CD14-positive monocyte (primary cell): ENCODE results near the gene PYCARD. TPM values are rescaled to one million over a fixed set of nuclear protein-coding genes. Genes with fewer than 3 reads are reported as not detected.

ENCODE experiments used
- DNase-seq, 3 donors: peaks; one replicate each; pipeline ENCODE4 v3.0.0-alpha.2; 2011 to 2022
- H2AFZ ChIP-seq: 2 replicates; pipeline ENCODE4 v1.6.0; 2012; ENCODE audit warnings: mild to moderate bottlenecking, low read depth, low read length, inconsistent platforms; ENCODE audit not compliant: insufficient read depth, poor library complexity, severe bottlenecking
- H3K27ac ChIP-seq, 2 donors: 1 replicate in 1 of 2; 2 replicates in 1 of 2; pipeline ENCODE4 v1.5.1; 2012 to 2013; ENCODE audit warnings: low read length in 2 of 2, control low read depth in 1 of 2, inconsistent platforms in 1 of 2, low read depth in 1 of 2, mild to moderate bottlenecking in 1 of 2
- H3K27me3 ChIP-seq, 2 donors: one replicate each; pipeline versions ENCODE4 v1.6.0 to v1.6.1; 2011 to 2013; ENCODE audit warnings: low read length in 2 of 2; ENCODE audit not compliant: control insufficient read depth in 2 of 2, insufficient read depth in 2 of 2
- H3K36me3 ChIP-seq, 2 donors: replicated peaks in 1 of 2; 1 replicate in 1 of 2; 2 replicates in 1 of 2; pipeline versions ENCODE4 v1.5.1 to v1.6.1; 2012 to 2013; ENCODE audit warnings: low read length in 2 of 2, control low read depth in 1 of 2, inconsistent platforms in 1 of 2, mild to moderate bottlenecking in 1 of 2; ENCODE audit not compliant: insufficient read depth in 2 of 2, control insufficient read depth in 1 of 2
- H3K4me1 ChIP-seq, 2 donors: 1 replicate in 1 of 2; 2 replicates in 1 of 2; pipeline versions ENCODE4 v1.5.1 to v1.6.1; 2012 to 2013; ENCODE audit warnings: low read length in 2 of 2, control low read depth in 1 of 2, inconsistent platforms in 1 of 2, mild to moderate bottlenecking in 1 of 2, moderate library complexity in 1 of 2; ENCODE audit not compliant: insufficient read depth in 2 of 2, control insufficient read depth in 1 of 2
- H3K4me2 ChIP-seq: replicated peaks from 2 replicates; pipeline ENCODE3; 2012; ENCODE audit warnings: low read length, moderate library complexity, mild to moderate bottlenecking; ENCODE audit not compliant: poor library complexity, severe bottlenecking; ENCODE audit errors: extremely low read depth
- H3K4me3 ChIP-seq, 3 experiments: fragments of 200-600 bp in 1 of 3; sonication (generic) in 1 of 3; replicated peaks in 1 of 3; 1 replicate in 2 of 3; 2 replicates in 1 of 3; pipeline ENCODE4 v1.5.1; 2011 to 2013; ENCODE audit warnings: low read length in 3 of 3, mild to moderate bottlenecking in 3 of 3, control low read depth in 2 of 3, low read depth in 2 of 3, inconsistent platforms in 1 of 3, moderate library complexity in 1 of 3
- H3K79me2 ChIP-seq: 2 replicates; pipeline ENCODE4 v1.6.0; 2012; ENCODE audit warnings: mild to moderate bottlenecking, control low read depth, inconsistent platforms, low read length, moderate library complexity; ENCODE audit not compliant: insufficient read depth
- H3K9ac ChIP-seq: 2 replicates; pipeline ENCODE4 v1.6.0; 2017; ENCODE audit warnings: low read length, mild to moderate bottlenecking; ENCODE audit not compliant: insufficient read depth, poor library complexity, severe bottlenecking
- H3K9me3 ChIP-seq, 2 donors: replicated peaks in 1 of 2; 1 replicate in 1 of 2; 2 replicates in 1 of 2; pipeline versions ENCODE4 v1.5.1 to v1.6.1; 2012 to 2013; ENCODE audit warnings: low read length in 2 of 2, control low read depth in 1 of 2; ENCODE audit not compliant: control insufficient read depth in 1 of 2, insufficient read depth in 1 of 2
- H4K20me1 ChIP-seq: 2 replicates; pipeline ENCODE4 v1.6.0; 2012; ENCODE audit warnings: mild to moderate bottlenecking, low read length, control low read depth, moderate library complexity; ENCODE audit not compliant: insufficient read depth
- H3K27ac Mint-ChIP-seq, 7 donors: one replicate each; pipeline ENCODE4 v1.8.0; 2020; ENCODE audit warnings: mild to moderate bottlenecking in 7 of 7, mixed read lengths in 7 of 7, moderate library complexity in 6 of 7, inconsistent platforms in 2 of 7
- H3K27me3 Mint-ChIP-seq, 3 donors: one replicate each; pipeline ENCODE4 v1.8.0; 2021 to 2022; ENCODE audit warnings: low read depth in 3 of 3, mild to moderate bottlenecking in 3 of 3, mixed read lengths in 3 of 3, moderate library complexity in 3 of 3, inconsistent platforms in 1 of 3
- H3K36me3 Mint-ChIP-seq, 2 donors: one replicate each; pipeline ENCODE4 v1.8.0; 2020; ENCODE audit warnings: mixed read lengths in 2 of 2, inconsistent platforms in 1 of 2, mild to moderate bottlenecking in 1 of 2
- H3K4me1 Mint-ChIP-seq: one replicate; pipeline ENCODE4 v1.8.0; 2020; ENCODE audit warnings: mild to moderate bottlenecking, mixed read lengths
- H3K4me3 Mint-ChIP-seq, 2 donors: one replicate each; pipeline ENCODE4 v1.8.0; 2020; ENCODE audit warnings: mild to moderate bottlenecking in 2 of 2, mixed read lengths in 2 of 2, moderate library complexity in 1 of 2
- H3K9me3 Mint-ChIP-seq, 7 donors: one replicate each; pipeline ENCODE4 v1.8.0; 2020 to 2022; ENCODE audit warnings: mixed read lengths in 7 of 7, mild to moderate bottlenecking in 6 of 7, moderate library complexity in 6 of 7, inconsistent platforms in 2 of 7
- WGBS: methylation state at CpG from one replicate; pipeline ENCODE4 v1.1.5; 2013; ENCODE audit warnings: missing lambda C conversion rate; ENCODE audit not compliant: insufficient coverage; 5-methylcytosine and 5-hydroxymethylcytosine counted together
- intact Hi-C, 2 donors: fragments of 100-400 bp; cut with micrococcal nuclease; formaldehyde crosslinking; loops; one replicate each; pipeline versions ENCODE4 v1.15.0 to v1.15.1; 2023
- polyA plus RNA-seq, 3 donors: library from polyadenylated mRNA; depleted of rRNA in 1 of 3; unstranded in 2 of 3; stranded (reverse) in 1 of 3; fragments of 300-500 nt in 2 of 3; fragments of >200 nt in 1 of 3; fragmentation: Illumina TruSeq in 2 of 3; gene quantifications; 1 replicate in 2 of 3; 2 replicates in 1 of 3; pipeline ENCODE4 v1.2.3, GENCODE V29; 2012 to 2021
- TF ChIP-seq, protein P1 (sequence below): fragments of 200-600 bp; IDR thresholded peaks from one replicate; pipeline ENCODE4 v1.8.0; 2022; ENCODE audit warnings: antibody characterized with exemption, mild to moderate bottlenecking

The PYCARD gene
- polyA plus RNA-seq, 3 donors = 214 to 400 (median 374) TPM

DNA sequence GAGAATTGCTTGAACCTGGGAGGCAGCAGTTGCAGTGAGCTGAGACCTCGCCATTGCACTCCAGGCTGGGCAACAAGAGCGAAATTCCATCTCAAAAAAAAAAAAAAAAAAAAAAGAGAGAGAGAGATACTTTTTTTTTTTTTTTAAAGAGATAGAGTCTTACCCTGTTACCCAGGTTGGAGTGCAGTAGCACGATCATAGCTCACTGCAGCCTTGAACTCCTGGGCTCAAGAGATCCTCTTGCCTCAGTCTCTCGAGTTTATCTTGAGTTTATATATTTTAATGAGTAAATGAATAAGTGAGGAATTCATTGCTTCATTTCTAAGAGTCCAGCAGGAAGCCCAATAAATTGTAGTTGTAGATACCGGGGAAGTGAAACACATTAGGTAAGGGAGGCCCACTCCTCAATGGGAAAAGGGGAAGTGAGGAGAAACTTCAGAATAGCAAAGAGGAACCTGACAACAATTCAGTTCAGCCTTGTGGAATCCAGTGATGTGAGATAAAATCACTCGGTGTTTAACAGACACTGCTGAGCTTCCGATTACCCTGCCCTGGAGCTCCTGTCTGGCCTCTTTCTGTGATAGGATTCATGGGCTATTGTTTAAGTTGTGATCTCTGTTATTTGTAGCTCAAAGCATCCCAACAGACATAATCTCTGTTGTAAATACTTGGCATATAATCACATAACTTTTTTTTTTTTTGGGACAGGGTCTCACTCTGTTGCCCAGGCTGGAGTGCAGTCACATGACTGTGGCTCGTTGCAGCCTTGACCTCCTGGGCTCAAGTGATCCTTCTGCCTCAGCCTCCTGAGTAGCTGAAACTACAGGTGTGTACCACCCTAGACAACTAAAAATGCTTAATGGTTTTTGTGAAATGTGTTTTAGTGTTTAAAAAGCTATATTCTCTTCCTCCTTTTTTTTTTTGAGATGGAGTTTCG, 41.4 kb upstream of the PYCARD start:
- TF ChIP-seq, protein P1, sequence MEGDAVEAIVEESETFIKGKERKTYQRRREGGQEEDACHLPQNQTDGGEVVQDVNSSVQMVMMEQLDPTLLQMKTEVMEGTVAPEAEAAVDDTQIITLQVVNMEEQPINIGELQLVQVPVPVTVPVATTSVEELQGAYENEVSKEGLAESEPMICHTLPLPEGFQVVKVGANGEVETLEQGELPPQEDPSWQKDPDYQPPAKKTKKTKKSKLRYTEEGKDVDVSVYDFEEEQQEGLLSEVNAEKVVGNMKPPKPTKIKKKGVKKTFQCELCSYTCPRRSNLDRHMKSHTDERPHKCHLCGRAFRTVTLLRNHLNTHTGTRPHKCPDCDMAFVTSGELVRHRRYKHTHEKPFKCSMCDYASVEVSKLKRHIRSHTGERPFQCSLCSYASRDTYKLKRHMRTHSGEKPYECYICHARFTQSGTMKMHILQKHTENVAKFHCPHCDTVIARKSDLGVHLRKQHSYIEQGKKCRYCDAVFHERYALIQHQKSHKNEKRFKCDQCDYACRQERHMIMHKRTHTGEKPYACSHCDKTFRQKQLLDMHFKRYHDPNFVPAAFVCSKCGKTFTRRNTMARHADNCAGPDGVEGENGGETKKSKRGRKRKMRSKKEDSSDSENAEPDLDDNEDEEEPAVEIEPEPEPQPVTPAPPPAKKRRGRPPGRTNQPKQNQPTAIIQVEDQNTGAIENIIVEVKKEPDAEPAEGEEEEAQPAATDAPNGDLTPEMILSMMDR = no peak
- H3K4me1 ChIP-seq = peaks cover 39 to 50% of the 10 kb centered on the region in 2 donors
- Mint-ChIP-seq H3K27me3 (no peaks in the 10 kb centered on the region), H3K27ac (peak overlapping the region; percentile 77 to 93 (median 88)), H3K4me1 (peaks cover 45% of the 10 kb centered on the region), H3K36me3 (no peaks in the 10 kb centered on the region), H3K9me3 (no peaks in the 10 kb centered on the region), H3K4me3 (peak overlapping the region in 1 of 2 donors; percentile 61)
- WGBS = 0% methylated on average over 4 of the region's 9 CpGs
- H3K79me2 ChIP-seq = no peaks in the 10 kb centered on the region
- no peaks in the 10 kb centered on the region for H3K9me3 ChIP-seq
- intact Hi-C loops = loop anchor here in 1 of 2 donors (2.0 kb wide), 1 partner anchor 15 kb away; the partner anchor contains the start of gene ITGAM
- H3K36me3 ChIP-seq = no peaks in the 10 kb centered on the region
- no peaks in the 10 kb centered on the region for H3K27me3 ChIP-seq
- H2AFZ ChIP-seq = peak overlapping the region; percentile 17
- peak; percentile 82 to 95 (median 92) for DNase-seq
- no peaks in the 10 kb centered on the region for H4K20me1 ChIP-seq
- H3K9ac ChIP-seq = no peak overlapping the region
- H3K27ac ChIP-seq = peak overlapping the region; percentile 46 to 82
- peak overlapping the region in 1 of 3 experiments; percentile 55 for H3K4me3 ChIP-seq
- H3K4me2 ChIP-seq = peak overlapping the region; percentile 62

DNA sequence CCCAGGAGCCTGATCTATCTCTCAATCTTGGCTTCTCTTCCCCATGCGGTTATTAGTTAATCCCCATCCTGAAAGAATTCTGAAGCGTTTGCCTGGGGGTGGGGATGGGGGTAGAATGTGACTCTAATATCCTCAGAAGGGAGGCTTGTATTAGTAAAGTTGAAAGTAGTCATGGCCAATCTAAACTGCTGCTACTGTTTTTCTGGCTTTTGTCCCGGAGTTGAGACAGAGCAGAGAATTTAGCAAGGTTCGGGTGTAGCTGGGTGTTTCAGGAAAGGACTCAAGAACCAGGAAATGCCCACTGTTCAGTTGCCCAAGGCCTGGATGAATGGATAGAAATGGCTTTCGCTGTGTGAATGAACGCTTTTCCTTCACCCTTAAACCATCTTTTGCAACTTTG, 39.6 kb upstream of the PYCARD start:
- intact Hi-C loops = no loop called here
- 0% methylated on average over 2 of the region's 6 CpGs for WGBS

More for the DNA sequence above, 39.6 kb upstream of the PYCARD start:
- Histone ChIP-seq H3K4me2 (peak overlapping the region; percentile 55), H3K4me1 (peaks cover 39 to 50% of the 10 kb centered on the region in 2 donors), H3K27ac (peak overlapping the region in 1 of 2 donors; percentile 57), H3K79me2 (no peaks in the 10 kb centered on the region), H3K9ac (no peak overlapping the region), H2AFZ (peak overlapping the region; percentile 59), H3K36me3 (no peaks in the 10 kb centered on the region), H3K4me3 (peak overlapping the region in 1 of 3 experiments; percentile 51), H3K9me3 (no peaks in the 10 kb centered on the region), H3K27me3 (no peaks in the 10 kb centered on the region), H4K20me1 (no peaks in the 10 kb centered on the region)
- TF ChIP-seq, protein P1 = no peak
- no peaks in the 10 kb centered on the region for H3K27me3 Mint-ChIP-seq
- DNase-seq = peak in 2 of 3 donors; percentile 56 to 58
- H3K4me1 Mint-ChIP-seq = peaks cover 45% of the 10 kb centered on the region
- no peaks in the 10 kb centered on the region for H3K36me3 Mint-ChIP-seq
- no peaks in the 10 kb centered on the region for H3K9me3 Mint-ChIP-seq
- peak overlapping the region; percentile 66 to 87 (median 78) for H3K27ac Mint-ChIP-seq
- peak overlapping the region; percentile 37 to 71 for H3K4me3 Mint-ChIP-seq
